Uterus (tissue), 4 donors: ENCODE data around the gene POLD3. TPM values are rescaled to one million over a fixed set of nuclear protein-coding genes. Genes with fewer than 3 reads are reported as not detected.

Experiments used
- DNase-seq, 2 donors: peaks; one replicate each; pipeline ENCODE4 v3.0.0-alpha.2; 2019 to 2020
- H3K27ac ChIP-seq, 2 donors: fragments of 200-600 bp; sonication (generic); 1 replicate in 1 of 2; 2 replicates in 1 of 2; pipeline ENCODE4 v1.5.1; 2016 to 2018
- H3K27me3 ChIP-seq, 2 donors: fragments of 200-600 bp; sonication (generic); one replicate each; pipeline ENCODE4 v1.5.1; 2018 to 2019; ENCODE audit warnings: control low read depth in 1 of 2
- H3K36me3 ChIP-seq, 2 donors: fragments of 200-600 bp; sonication (generic); one replicate each; pipeline ENCODE4 v1.5.1; 2019; ENCODE audit warnings: control low read depth in 1 of 2
- H3K4me1 ChIP-seq, 2 donors: fragments of 200-600 bp; sonication (generic); one replicate each; pipeline ENCODE4 v1.5.1; 2018 to 2019; ENCODE audit warnings: control low read depth in 1 of 2
- H3K4me3 ChIP-seq, 2 donors: fragments of 200-600 bp; sonication (generic); 1 replicate in 1 of 2; 2 replicates in 1 of 2; pipeline ENCODE4 v1.5.1; 2018 to 2019; ENCODE audit warnings: mild to moderate bottlenecking in 1 of 2
- H3K9me3 ChIP-seq, 2 donors: fragments of 200-600 bp; sonication (generic); one replicate each; pipeline ENCODE4 v1.5.1; 2019; ENCODE audit warnings: control low read depth in 1 of 2
- POLR2A ChIP-seq, 2 donors: fragments of 450-650 bp; IDR thresholded peaks; one replicate each; pipeline ENCODE4 v1.6.1; 2016; ENCODE audit warnings: antibody characterized with exemption in 2 of 2, mild to moderate bottlenecking in 1 of 2, moderate library complexity in 1 of 2
- intact Hi-C: fragments of 100-400 bp; cut with DNase I; formaldehyde crosslinking; loops from one replicate; pipeline ENCODE4 v1.15.1; 2023; ENCODE audit warnings: low total_unique reads
- total RNA-seq, 4 donors: library from RNA; depleted of rRNA in 3 of 4; stranded (reverse); fragments of >200 nt in 3 of 4; gene quantifications; one replicate each; pipeline versions ENCODE4 v1.1.0 to v1.2.4, GENCODE V29; 2014 to 2023
- TF ChIP-seq, protein P1 (sequence below), 4 experiments: fragments of 200-600 bp in 2 of 4; fragments of 450-650 bp in 2 of 4; sonication (generic) in 2 of 4; IDR thresholded peaks; one replicate each; pipeline ENCODE4 v1.5.1; 2016 to 2019; ENCODE audit warnings: antibody characterized with exemption in 4 of 4, mild to moderate bottlenecking in 2 of 4, moderate library complexity in 1 of 4
- donor health status: DM: yes; HTN: yes; CAD: no.

The POLD3 gene
- total RNA-seq, 4 donors from 2014 or later, result 10.3 to 32.1 (median 21.3) TPM

DNA sequence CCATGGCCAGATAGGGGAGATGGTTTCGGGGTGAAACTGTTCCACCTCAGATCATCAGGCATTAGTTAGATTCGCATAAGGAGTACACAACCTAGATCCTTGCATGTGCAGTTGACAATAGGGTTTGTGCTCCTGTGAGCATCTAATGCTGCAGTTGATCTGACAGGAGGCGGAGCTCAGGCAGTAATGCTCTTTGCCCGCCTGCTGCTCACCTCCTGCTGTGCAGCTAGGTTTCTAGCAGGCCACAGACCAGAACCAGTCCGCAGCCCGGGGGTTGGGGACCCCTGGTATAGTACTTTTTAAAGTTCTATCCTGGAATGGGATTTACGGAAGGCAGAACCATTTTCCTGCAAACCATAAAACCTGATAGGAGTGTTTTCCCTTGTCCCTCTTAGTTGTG is 54.6 kb downstream of the POLD3 start:
- no peak for DNase-seq
- intact Hi-C loops, result no loop called here
- no peak for TF ChIP-seq POLR2A (IDR thresholded peaks at IDR 0.05)
- TF ChIP-seq, protein P1, sequence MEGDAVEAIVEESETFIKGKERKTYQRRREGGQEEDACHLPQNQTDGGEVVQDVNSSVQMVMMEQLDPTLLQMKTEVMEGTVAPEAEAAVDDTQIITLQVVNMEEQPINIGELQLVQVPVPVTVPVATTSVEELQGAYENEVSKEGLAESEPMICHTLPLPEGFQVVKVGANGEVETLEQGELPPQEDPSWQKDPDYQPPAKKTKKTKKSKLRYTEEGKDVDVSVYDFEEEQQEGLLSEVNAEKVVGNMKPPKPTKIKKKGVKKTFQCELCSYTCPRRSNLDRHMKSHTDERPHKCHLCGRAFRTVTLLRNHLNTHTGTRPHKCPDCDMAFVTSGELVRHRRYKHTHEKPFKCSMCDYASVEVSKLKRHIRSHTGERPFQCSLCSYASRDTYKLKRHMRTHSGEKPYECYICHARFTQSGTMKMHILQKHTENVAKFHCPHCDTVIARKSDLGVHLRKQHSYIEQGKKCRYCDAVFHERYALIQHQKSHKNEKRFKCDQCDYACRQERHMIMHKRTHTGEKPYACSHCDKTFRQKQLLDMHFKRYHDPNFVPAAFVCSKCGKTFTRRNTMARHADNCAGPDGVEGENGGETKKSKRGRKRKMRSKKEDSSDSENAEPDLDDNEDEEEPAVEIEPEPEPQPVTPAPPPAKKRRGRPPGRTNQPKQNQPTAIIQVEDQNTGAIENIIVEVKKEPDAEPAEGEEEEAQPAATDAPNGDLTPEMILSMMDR (IDR thresholded peaks at IDR 0.05), result no peak
- Histone ChIP-seq H3K4me3 (no peak overlapping the region), H3K4me1 (no peaks in the 10 kb centered on the region), H3K36me3 (no peaks in the 10 kb centered on the region), H3K27me3 (no peaks in the 10 kb centered on the region), H3K9me3 (no peaks in the 10 kb centered on the region), H3K27ac (peak overlapping the region; percentile 70 to 84)

DNA sequence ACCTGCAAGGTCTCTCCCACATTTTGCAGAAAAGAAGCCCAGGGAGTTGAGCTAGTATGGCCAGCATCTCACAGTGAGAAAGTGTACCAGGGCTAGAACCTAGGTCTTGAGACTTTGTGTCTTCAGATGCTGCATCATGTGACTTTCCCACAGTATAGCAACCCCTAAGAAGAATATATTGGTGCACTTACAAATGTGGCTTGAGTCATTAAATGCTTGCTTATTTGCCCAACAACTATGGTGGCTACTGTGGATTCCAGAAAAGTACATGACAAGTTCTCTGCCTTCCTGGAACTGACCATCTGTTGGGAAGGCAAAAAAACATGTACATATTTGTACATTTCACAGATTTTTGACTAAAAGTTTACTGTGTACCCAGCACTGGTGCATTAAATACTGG is 55.0 kb downstream of the POLD3 start:
- TF ChIP-seq POLR2A (IDR thresholded peaks at IDR 0.05), result no peak
- TF ChIP-seq, protein P1 (IDR thresholded peaks at IDR 0.05), result no peak
- no peak for DNase-seq
- no peaks in the 10 kb centered on the region for H3K9me3 ChIP-seq
- no peaks in the 10 kb centered on the region for H3K36me3 ChIP-seq
- no peaks in the 10 kb centered on the region for H3K4me1 ChIP-seq
- H3K4me3 ChIP-seq, result no peak overlapping the region
- intact Hi-C loops, result no loop called here
- H3K27me3 ChIP-seq, result no peaks in the 10 kb centered on the region
- H3K27ac ChIP-seq, result no peak overlapping the region

DNA sequence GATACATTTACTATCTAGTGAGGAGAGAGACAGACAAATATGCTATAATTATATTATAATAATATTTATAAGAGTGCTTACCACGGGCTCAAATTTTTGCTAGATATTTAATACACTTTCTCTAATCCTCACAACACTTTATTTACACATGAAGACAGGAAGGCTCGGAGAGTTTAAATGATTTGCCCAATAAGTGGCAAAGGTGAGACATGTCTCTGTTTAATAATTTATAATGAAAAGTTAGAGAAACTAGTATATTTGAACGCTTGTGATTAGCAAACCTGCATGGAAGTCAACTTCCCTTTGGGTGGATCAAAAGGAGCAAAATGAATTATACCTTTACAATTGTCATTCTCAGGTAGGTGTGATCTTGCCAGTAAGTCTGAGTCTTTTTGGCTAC is 55.4 kb downstream of the POLD3 start:
- H3K9me3 ChIP-seq, result no peaks in the 10 kb centered on the region
- no peak overlapping the region for H3K4me3 ChIP-seq
- no peaks in the 10 kb centered on the region for H3K36me3 ChIP-seq
- intact Hi-C loops, result no loop called here
- no peak for TF ChIP-seq POLR2A (IDR thresholded peaks at IDR 0.05)
- TF ChIP-seq, protein P1 (IDR thresholded peaks at IDR 0.05), result no peak
- H3K27me3 ChIP-seq, result no peaks in the 10 kb centered on the region
- DNase-seq, result no peak
- no peaks in the 10 kb centered on the region for H3K4me1 ChIP-seq
- no peak overlapping the region for H3K27ac ChIP-seq

DNA sequence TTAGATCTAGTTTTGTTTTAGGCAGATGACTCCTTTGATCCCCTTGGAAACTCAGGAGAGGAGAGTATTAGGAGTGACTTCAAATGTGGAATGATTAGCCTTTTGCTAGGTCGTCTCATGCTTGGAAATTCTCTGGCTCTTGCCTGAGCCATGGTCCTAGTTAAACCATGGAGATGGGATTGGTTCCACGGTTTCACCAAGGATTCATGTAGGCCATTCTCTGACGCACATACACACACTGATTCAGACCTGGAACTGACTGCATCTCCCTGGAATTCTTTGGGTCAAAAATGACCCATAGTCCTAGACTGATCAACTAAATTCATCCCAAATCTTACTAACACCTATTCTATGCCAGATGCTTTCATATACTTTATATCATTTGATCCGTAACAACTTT is 56.5 kb downstream of the POLD3 start:
- TF ChIP-seq, protein P1 (IDR thresholded peaks at IDR 0.05), result no peak
- no peak for TF ChIP-seq POLR2A (IDR thresholded peaks at IDR 0.05)
- Histone ChIP-seq H3K36me3 (no peaks in the 10 kb centered on the region), H3K4me3 (no peak overlapping the region), H3K9me3 (no peaks in the 10 kb centered on the region), H3K27ac (no peak overlapping the region), H3K4me1 (no peaks in the 10 kb centered on the region), H3K27me3 (no peaks in the 10 kb centered on the region)
- intact Hi-C loops, result no loop called here
- no peak for DNase-seq

DNA sequence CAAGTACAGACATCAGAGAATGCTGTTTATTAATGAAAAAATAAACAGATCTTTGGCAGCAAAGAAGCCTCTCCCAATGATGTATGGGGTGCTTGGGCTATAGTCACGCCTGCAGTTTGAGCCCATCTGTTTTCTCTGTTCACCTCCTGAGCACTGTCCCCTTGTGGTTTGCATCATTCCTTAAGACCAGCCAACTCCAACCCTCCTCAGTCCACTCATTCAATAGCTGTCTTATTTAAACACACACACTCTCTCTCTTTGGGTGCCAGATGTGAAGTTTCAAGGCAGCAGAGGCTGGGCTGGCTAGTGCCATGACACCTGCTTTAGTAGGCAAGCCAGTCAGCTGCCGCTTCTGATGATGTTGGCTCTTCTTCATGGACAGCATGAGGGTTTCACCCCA is 58.1 kb downstream of the POLD3 start:
- no peak overlapping the region for H3K27ac ChIP-seq
- no peak for TF ChIP-seq POLR2A (IDR thresholded peaks at IDR 0.05)
- TF ChIP-seq, protein P1 (IDR thresholded peaks at IDR 0.05), result no peak
- no peaks in the 10 kb centered on the region for H3K9me3 ChIP-seq
- intact Hi-C loops, result no loop called here
- H3K4me1 ChIP-seq, result no peaks in the 10 kb centered on the region
- no peak for DNase-seq
- H3K27me3 ChIP-seq, result no peaks in the 10 kb centered on the region
- no peak overlapping the region for H3K4me3 ChIP-seq
- H3K36me3 ChIP-seq, result no peaks in the 10 kb centered on the region
